HG03139 (cell line): ENCODE measurements around the gene KIF26B.
"Not testable (repeated sequence)": the region's sequence is repeated elsewhere in the genome, so short reads cannot be mapped to it uniquely, and the experiment has no call there.

ENCODE experiments used
- ATAC-seq: cut with Tn5 transposase; IDR thresholded peaks from one replicate; pipeline ENCODE4 v1.9.1; 2021; ENCODE audit not compliant: unreplicated experiment

The KIF26B gene

DNA sequence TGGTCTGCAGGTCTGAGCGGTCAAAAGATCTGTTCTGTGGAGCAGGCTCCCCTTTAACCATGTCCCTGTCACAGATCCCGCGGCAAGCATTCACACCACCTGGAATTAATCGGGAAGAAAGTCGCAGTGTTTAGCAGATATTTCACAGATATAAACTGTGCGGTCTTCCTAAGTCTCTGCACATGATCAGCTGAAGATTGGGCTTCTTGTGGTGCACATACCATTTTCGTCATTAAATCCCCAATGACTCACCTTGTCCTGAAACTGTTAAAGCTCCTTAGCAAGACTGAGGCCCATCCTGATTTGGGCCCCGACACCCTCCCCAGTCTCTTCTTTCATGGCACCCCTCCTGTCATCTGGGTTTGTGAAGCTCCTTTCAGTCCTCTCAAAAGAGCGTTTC, 158.8 kb downstream of the KIF26B start:
- ATAC-seq = no peak

DNA sequence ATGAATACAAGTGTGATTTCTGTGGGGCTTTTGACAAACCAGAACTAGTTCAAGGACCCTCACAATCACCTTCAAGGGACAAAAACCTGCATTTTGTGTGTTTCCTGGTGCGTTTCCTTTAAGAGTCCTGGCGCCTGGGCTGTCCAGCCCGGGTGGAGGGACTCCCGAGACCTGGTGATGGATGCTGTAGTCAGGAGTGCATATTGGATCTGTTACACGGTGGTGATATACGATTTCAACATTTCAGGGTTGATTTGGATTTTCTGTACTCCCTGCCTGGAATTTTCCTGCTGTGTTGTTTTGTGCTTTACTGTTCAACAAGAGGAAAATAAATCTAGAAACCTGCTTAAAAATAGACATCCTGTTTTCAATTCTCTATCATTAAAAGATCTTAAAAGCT, 162.0 kb downstream of the KIF26B start:
- ATAC-seq = no peak

- ATAC-seq = no peak
Observed at GRCh38 chr1:245317217-245317616, 162.4 kb downstream of the KIF26B start.

DNA sequence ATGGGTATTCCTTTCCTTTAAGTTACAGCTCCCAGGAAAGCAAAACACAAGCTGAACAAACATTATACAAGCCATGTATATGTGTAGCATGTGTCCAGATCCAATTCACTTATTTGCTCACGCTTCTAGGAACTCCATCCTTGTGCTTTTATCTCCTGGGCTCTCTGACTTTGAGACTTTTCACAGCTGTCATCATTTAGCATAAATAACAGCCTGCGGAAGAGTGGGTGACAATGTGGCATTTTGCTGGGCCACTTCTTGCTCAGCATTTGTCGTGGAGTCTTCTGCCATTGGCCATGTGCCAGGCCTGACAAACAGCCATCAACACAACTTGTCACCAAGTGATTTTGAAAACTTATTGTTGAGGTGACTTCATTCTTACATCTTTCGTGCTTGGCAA, 164.3 kb downstream of the KIF26B start:
- no peak for ATAC-seq

- ATAC-seq = no peak
Observed at GRCh38 chr1:245322673-245323072, 167.9 kb downstream of the KIF26B start.

GRCh38 chr1:245323765-245324164, 169.0 kb downstream of the KIF26B start:
- not testable (repeated sequence) for ATAC-seq

- ATAC-seq = no peak
Observed at GRCh38 chr1:245325922-245326795, 171.4 kb downstream of the KIF26B start.

GRCh38 chr1:245327360-245327759, 172.6 kb downstream of the KIF26B start:
- ATAC-seq = no peak

- ATAC-seq = no peak
Observed at GRCh38 chr1:245327842-245328241, 173.1 kb downstream of the KIF26B start.

GRCh38 chr1:245330951-245331350, 176.2 kb downstream of the KIF26B start:
- ATAC-seq = no peak

DNA sequence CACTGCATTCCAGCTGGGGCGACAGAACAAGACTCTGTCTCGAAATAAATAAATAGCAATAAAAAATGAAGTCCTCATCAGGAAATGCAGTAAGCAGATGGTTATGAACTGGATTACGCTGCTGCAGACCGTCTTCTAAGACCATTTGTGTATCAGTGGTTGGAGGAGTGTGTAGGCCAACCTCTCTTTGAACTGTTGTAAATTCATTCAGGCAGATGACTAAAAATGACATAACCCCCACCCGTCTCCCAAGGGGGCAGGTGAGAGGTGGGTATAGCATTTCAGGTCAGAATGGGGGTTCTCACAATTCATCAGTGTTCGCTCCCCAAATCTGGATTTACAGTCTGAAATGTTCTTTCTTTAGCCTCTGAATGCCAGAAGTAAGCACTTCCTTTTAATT, 177.3 kb downstream of the KIF26B start:
- ATAC-seq = no peak

GRCh38 chr1:245332513-245332912, 177.7 kb downstream of the KIF26B start:
- ATAC-seq = no peak

DNA sequence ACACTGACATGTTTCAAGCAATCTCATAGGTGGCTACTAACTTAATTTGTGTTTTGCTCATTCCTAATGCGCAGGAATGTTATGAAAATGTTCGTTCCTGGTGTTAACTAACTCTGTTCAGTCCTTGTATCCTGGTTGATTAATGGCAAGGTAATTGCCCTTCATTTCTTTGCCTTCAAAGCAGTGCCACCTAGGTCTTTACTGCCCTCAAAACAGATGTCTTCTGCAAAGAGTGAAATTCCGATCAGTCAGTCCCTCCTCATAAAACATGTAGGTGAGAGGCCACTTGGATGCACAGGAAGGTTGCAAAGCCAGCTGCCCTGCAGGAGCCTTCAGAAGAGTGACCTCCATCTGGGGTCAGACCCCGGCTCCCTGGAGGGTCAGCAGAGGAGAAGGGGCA, 179.4 kb downstream of the KIF26B start:
- no peak for ATAC-seq

- no peak for ATAC-seq
Observed at GRCh38 chr1:245334827-245335490, 180.2 kb downstream of the KIF26B start.

DNA sequence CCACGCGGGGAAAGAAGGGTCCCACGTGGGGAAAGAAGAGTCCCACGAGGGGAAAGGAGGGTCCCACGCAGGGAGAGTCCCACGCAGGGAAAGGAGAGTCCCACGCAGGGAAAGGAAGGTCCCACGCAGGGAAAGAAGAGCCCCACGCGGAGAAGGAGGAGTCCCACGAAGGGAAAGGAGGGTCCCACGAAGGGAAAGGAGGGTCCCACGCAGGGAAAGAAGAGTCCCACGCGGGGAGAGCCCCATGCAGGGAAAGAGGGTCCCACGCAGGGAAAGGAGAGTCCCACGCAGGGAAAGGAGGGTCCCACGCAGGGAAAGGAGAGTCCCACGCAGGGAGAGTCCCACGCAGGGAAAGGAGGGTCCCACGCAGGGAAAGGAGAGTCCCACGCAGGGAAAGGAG, 180.9 kb downstream of the KIF26B start:
- not testable (repeated sequence) for ATAC-seq

GRCh38 chr1:245336149-245336983, 181.6 kb downstream of the KIF26B start:
- ATAC-seq = no peak

- ATAC-seq = not testable (repeated sequence)
Observed at GRCh38 chr1:245336984-245337355, 182.2 kb downstream of the KIF26B start.

- ATAC-seq = no peak
Observed at GRCh38 chr1:245337829-245338484, 183.2 kb downstream of the KIF26B start.

- no peak for ATAC-seq
Observed at GRCh38 chr1:245338485-245338877, 183.7 kb downstream of the KIF26B start.

DNA sequence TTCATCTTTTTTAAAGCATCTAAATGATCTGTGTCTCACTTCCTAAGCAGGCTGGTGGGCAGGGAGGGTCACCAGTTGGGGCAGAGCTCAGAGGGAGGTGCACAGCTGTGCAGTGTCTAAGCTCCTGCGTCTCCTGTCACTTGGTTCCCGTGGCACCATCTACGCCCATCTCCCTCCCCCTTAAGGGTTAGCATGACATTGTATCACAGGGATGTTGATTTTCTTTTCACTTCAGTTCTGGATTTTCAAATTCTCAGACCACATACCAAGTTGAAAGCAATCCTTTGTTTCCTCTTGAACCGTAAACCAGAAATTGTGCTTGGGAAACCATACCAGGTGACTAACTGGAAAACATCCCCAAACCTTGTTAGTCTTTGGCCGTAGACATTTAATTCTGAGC, 187.0 kb downstream of the KIF26B start:
- no peak for ATAC-seq
